Erythroblast (primary cell): ENCODE measurements around the gene GPR15.

ENCODE experiments used
- GATA1 ChIP-seq: IDR thresholded peaks from 2 replicates; pipeline ENCODE4 v1.6.1; 2011; ENCODE audit warnings: low read depth, mild to moderate bottlenecking, control low read depth, low read length, moderate library complexity
- POLR2A ChIP-seq: IDR thresholded peaks from 2 replicates; pipeline ENCODE4 v1.6.1; 2011; ENCODE audit warnings: mild to moderate bottlenecking, low read length

- TF ChIP-seq POLR2A (no peak), GATA1 (no peak)
Measured at GRCh38 chr3:98545940-98546339, 14.2 kb downstream of the GPR15 start.
